ENCODE measurements around the gene HERPUD1.
A peak's percentile ranks its signal among the peaks of the same experiment; 100 is the strongest.
"Not testable (repeated sequence)": the region's sequence is repeated elsewhere in the genome, so short reads cannot be mapped to it uniquely, and the experiment has no call there.

Gene HERPUD1

GRCh38 chr16:56911771-56912571 is 20.0 kb upstream of the HERPUD1 start:
- DNase-seq, result no peak

- no peak for DNase-seq
Observed at GRCh38 chr16:56912746-56913708, 18.9 kb upstream of the HERPUD1 start.

GRCh38 chr16:56914896-56915295 is 17.0 kb upstream of the HERPUD1 start:
- no peak for DNase-seq

GRCh38 chr16:56915336-56916119 is 16.4 kb upstream of the HERPUD1 start:
- no peak for DNase-seq

- DNase-seq, result no peak
Observed at GRCh38 chr16:56916571-56917403, 15.2 kb upstream of the HERPUD1 start.

- no peak for DNase-seq
Observed at GRCh38 chr16:56918467-56919012, 13.4 kb upstream of the HERPUD1 start.

- no peak for DNase-seq
Observed at GRCh38 chr16:56919099-56919800, 12.7 kb upstream of the HERPUD1 start.

- DNase-seq, result no peak
Observed at GRCh38 chr16:56921571-56921970, 10.4 kb upstream of the HERPUD1 start.

- DNase-seq, result no peak
Observed at GRCh38 chr16:56923481-56924091, 8.4 kb upstream of the HERPUD1 start.

- no peak for DNase-seq
Observed at GRCh38 chr16:56927471-56927870, 4.5 kb upstream of the HERPUD1 start.

- no peak for DNase-seq
Observed at GRCh38 chr16:56929639-56930038, 2.3 kb upstream of the HERPUD1 start.

GRCh38 chr16:56930486-56931270 is 1.3 kb upstream of the HERPUD1 start:
- DNase-seq, result peak; percentile 77

- DNase-seq, result no peak
Observed at GRCh38 chr16:56931271-56931891, 561 bp upstream of the HERPUD1 start.

- DNase-seq, result peak; percentile 17
Observed at GRCh38 chr16:56932721-56933619, 1.0 kb downstream of the HERPUD1 start.

- no peak for DNase-seq
Observed at GRCh38 chr16:56933828-56934598, 2.1 kb downstream of the HERPUD1 start.

- DNase-seq, result not testable (repeated sequence)
Observed at GRCh38 chr16:56934599-56935145, 2.7 kb downstream of the HERPUD1 start.

GRCh38 chr16:56935201-56935600 is 3.3 kb downstream of the HERPUD1 start:
- DNase-seq, result no peak
